ENCODE results near the gene SUSD5.

SUSD5 gene

DNA sequence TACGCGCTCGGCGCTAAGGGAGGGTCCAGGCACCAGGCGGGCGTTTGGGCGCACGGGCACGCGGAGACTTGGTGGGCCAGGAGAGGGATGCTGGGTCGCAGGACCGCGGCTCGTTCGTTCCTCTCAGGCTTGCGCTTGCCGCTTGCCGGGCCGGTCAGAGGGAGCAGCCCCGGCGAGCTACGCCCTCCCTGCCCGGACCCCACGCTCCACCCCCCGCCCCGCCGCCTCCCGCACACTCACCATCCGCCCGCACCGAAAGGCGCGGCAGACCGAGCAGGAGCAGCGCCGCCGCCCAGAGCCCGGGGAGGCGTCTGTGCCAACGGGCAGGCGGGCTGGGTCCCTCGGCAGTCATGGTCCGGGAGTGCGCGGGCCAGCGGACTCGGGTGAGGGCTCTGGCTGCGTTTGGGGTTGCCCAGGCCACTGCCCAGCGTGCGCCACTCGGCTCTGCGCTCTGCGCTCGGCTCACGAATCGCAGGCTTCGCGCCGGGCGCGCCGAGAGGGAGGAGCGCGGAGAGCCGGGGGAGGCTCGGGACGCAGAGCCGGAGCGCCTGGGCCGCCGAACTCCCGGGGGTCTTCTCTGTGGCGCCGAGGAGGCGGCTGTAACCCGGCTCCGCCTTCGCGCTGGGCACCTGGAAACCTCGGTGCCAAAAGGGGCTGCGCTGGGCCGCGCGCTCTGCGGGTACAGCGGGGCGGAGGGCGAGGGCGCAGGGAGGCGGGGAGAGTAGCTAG lies at the start of gene SUSD5:
Gene SUSD5, minus strand, starts transcription at position 365 of the 729 bp plus-strand sequence. Its CDS starts 13 bp downstream, at position 352.
- ATAC-seq: no peak
- H3K36me3 Mint-ChIP-seq: no peaks in the 10 kb centered on the region
- peaks cover 49% of the 10 kb centered on the region for H3K27me3 Mint-ChIP-seq
- H3K9me3 Mint-ChIP-seq: no peaks in the 10 kb centered on the region
- no peak within 1 kb of the TSS for H3K27ac Mint-ChIP-seq
- H3K4me1 Mint-ChIP-seq: peaks cover 16% of the 10 kb centered on the region
- H3K4me3 Mint-ChIP-seq: peak within 1 kb of the TSS; percentile 56

DNA sequence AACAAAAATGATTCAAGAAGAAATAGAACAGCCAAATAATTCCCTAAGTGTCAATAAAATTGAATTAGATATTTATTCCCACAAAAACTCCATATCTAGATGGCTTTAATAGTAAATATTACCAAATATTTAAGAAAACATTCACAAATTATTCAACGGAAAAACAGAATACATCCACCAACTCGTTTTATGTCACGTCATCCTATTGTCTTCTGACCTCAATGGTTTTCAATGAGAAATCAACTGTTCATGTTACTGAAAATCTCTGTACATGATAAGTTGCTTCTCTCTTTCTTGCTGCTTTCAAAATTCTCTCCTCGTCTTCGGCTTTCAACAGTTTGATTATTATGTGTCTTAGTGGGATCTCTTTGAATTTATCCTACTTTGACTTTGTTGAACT lies 41.5 kb upstream of the SUSD5 start:
- H3K4me3 Mint-ChIP-seq: no peak overlapping the region
- peaks cover 12% of the 10 kb centered on the region for H3K27me3 Mint-ChIP-seq
- no peak for ATAC-seq
- no peak overlapping the region for H3K27ac Mint-ChIP-seq
- no peaks in the 10 kb centered on the region for H3K4me1 Mint-ChIP-seq
- peaks cover 6% of the 10 kb centered on the region for H3K36me3 Mint-ChIP-seq
- H3K9me3 Mint-ChIP-seq: peaks cover 6% of the 10 kb centered on the region

DNA sequence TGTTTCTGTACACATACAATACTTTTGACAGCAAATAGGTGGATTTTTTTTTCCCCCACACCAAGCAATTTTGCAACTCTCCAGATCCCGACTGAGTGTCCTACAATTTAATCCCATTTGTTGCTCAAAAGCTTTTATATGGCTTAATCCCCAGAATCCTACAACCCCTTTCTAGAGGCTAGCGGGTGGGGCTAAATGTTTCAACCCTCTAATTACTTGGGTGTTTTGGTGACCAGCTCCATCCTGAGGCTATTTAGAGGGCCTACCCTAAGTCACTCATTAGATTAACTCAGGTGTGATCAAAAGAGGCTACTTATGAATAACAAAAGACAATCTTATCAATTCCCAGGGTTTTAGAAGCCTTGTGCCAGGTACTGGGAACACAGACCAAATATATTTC lies 37.6 kb upstream of the SUSD5 start:
- H3K27ac Mint-ChIP-seq: no peak overlapping the region
- H3K4me1 Mint-ChIP-seq: no peaks in the 10 kb centered on the region
- no peaks in the 10 kb centered on the region for H3K9me3 Mint-ChIP-seq
- H3K27me3 Mint-ChIP-seq: peaks cover 18% of the 10 kb centered on the region
- ATAC-seq: no peak
- H3K36me3 Mint-ChIP-seq: no peaks in the 10 kb centered on the region
- no peak overlapping the region for H3K4me3 Mint-ChIP-seq

DNA sequence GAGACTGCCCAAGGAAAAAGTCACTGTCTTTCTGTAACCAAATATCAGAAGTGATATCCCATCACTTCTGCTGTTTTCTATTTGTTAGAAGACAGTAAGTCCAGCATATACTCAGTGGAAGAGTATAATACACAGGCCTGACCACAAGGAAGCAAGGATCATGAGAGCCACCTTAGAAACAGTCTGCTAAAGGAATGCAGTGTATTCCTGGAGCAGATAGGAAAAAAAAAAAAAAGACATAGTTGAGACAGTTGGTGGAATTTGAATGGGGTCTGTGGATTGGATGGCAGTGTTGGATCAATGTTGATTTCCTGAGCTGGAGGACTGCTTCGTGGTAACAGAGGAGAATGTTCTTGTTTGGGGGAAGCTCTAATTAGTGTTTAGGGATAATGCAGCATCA lies 32.1 kb upstream of the SUSD5 start:
- Mint-ChIP-seq H3K4me3 (no peak overlapping the region), H3K9me3 (peaks cover 4% of the 10 kb centered on the region), H3K4me1 (peaks cover 6% of the 10 kb centered on the region), H3K36me3 (no peaks in the 10 kb centered on the region), H3K27me3 (peaks cover 57% of the 10 kb centered on the region), H3K27ac (no peak overlapping the region)
- no peak for ATAC-seq

DNA sequence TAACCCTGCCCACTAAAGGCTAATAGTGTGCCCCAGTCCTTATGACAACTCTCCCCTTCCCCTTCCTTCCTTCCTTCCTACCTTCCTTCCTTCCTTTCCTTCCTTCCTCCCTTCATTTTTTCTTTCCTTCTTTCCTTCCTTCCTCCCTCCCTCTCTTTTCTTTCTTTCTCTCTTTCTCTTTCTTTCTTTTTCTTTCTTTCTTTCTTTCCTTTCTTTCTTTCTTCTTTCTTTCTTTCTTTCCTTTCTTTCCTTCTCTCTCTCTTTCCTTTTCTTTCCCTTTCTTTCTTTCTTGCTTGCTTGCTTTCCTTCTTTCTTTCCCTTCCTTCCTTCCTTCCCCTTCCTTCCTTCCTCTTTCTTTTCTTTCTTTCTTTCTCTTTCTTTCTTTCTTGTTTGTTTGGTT lies 28.2 kb upstream of the SUSD5 start:
- H3K4me1 Mint-ChIP-seq: peaks cover 6% of the 10 kb centered on the region
- peaks cover 4% of the 10 kb centered on the region for H3K9me3 Mint-ChIP-seq
- no peak overlapping the region for H3K27ac Mint-ChIP-seq
- H3K36me3 Mint-ChIP-seq: no peaks in the 10 kb centered on the region
- ATAC-seq: no peak
- no peak overlapping the region for H3K4me3 Mint-ChIP-seq
- peaks cover 42% of the 10 kb centered on the region for H3K27me3 Mint-ChIP-seq

DNA sequence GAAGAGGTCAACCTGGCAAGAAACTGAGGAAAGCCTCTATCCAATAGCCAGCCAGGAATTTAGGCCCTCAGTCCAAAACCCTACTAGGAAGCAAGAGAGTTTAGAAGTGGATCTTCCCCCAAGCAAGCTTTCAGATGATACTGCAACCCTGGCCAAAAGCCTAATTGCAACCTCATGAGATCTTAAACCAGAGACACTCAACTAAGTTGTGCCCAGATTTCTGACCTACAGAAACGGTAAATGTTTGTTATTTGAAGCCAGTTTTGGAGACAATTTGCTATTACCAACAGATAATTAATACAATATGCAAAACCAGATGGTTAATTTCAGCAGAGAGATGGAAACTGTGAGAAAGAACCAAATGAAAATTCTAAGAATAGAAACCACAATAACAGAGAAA lies 21.7 kb upstream of the SUSD5 start:
- no peak for ATAC-seq
- H3K36me3 Mint-ChIP-seq: no peaks in the 10 kb centered on the region
- no peak overlapping the region for H3K4me3 Mint-ChIP-seq
- H3K27ac Mint-ChIP-seq: no peak overlapping the region
- peaks cover 45% of the 10 kb centered on the region for H3K27me3 Mint-ChIP-seq
- H3K4me1 Mint-ChIP-seq: no peaks in the 10 kb centered on the region
- peaks cover 6% of the 10 kb centered on the region for H3K9me3 Mint-ChIP-seq

DNA sequence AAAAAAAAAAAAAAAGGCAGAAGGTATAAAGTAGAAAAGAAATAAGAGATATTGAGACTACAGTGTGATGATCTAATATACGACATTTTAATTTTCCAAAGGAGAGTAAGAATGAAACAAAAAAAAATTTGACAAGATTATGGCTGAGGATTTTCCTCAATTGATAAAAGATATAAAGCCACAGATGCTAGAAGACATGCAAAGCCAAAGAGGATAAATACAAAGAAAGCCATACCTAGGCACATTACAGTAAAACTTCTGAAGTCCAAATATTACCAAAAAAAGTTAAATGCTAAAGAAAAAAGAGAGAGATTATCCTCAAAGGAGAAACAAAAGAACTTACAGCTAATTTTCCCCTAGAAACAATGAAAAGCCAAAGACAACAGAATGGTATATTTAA lies 20.3 kb upstream of the SUSD5 start:
- peaks cover 46% of the 10 kb centered on the region for H3K27me3 Mint-ChIP-seq
- ATAC-seq: no peak
- H3K9me3 Mint-ChIP-seq: peaks cover 6% of the 10 kb centered on the region
- no peak overlapping the region for H3K4me3 Mint-ChIP-seq
- H3K4me1 Mint-ChIP-seq: no peaks in the 10 kb centered on the region
- no peak overlapping the region for H3K27ac Mint-ChIP-seq
- no peaks in the 10 kb centered on the region for H3K36me3 Mint-ChIP-seq

DNA sequence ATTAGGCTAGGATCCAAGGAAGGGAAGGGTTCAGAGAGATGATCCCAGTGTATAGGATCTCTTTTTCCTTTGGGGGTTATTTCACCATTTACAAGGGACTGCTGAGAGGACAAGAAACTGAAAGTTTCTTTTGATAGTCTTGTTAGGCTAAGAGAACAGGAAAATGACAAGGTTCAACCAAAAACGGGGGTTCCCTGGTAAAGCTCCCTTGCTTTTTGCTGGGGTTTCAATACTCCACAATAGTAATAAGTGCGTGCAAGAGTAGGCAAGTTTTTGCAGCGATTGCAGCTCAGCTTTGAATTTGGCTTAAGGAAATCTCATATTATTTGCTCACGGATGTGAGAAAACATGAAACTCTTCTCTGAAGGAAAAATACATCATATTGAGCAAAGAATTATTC lies 18.8 kb upstream of the SUSD5 start:
- no peak overlapping the region for H3K27ac Mint-ChIP-seq
- no peaks in the 10 kb centered on the region for H3K36me3 Mint-ChIP-seq
- no peak overlapping the region for H3K4me3 Mint-ChIP-seq
- no peaks in the 10 kb centered on the region for H3K4me1 Mint-ChIP-seq
- ATAC-seq: no peak
- peaks cover 46% of the 10 kb centered on the region for H3K27me3 Mint-ChIP-seq
- H3K9me3 Mint-ChIP-seq: peaks cover 6% of the 10 kb centered on the region

DNA sequence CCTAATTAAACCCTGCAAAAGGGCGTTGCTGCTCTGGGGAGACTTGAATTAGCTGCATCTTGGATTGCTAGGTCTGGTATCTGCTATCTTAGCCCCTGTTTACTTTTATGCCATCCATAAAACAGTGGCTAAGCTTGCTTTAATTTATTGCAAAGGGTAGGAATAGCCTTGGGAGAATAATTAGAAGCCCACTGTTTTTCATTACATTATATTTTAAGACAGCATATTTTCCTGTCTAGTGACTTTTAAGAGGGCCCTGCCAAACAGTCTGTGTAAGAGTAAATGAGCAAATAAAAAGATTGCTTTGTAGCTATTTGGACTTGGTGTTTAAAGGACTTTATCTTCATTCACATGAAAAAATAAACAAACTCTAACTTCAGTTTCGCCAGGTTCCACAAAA lies 17.4 kb upstream of the SUSD5 start:
- Mint-ChIP-seq H3K27me3 (peaks cover 39% of the 10 kb centered on the region), H3K9me3 (peaks cover 6% of the 10 kb centered on the region), H3K36me3 (no peaks in the 10 kb centered on the region)

DNA sequence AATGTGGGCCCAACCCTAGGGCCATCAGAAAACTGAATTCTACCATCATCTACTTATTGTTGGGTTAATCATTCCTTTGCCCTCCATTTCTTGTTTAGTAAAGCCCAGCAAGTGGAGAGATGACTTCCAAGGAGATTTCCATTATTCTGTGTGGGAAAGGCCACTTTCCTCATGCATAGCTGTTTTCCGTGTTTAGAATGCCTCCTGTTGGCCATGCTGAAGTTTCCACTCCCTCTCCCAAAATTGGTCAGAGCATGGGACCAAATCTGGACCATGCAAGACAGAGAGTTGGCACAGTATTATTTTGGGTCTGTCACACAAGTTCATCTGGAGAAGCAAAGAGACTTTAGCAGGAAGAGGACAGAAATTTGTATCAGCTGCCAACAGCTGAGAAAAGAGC lies 15.3 kb upstream of the SUSD5 start:
- Mint-ChIP-seq H3K4me1 (no peaks in the 10 kb centered on the region), H3K9me3 (peaks cover 3% of the 10 kb centered on the region), H3K27ac (no peak overlapping the region), H3K36me3 (no peaks in the 10 kb centered on the region), H3K4me3 (no peak overlapping the region), H3K27me3 (peaks cover 39% of the 10 kb centered on the region)
- no peak for ATAC-seq

More for the DNA sequence above, 17.4 kb upstream of the SUSD5 start:
- ATAC-seq: no peak
- no peaks in the 10 kb centered on the region for H3K4me1 Mint-ChIP-seq
- H3K4me3 Mint-ChIP-seq: no peak overlapping the region
- H3K27ac Mint-ChIP-seq: no peak overlapping the region

DNA sequence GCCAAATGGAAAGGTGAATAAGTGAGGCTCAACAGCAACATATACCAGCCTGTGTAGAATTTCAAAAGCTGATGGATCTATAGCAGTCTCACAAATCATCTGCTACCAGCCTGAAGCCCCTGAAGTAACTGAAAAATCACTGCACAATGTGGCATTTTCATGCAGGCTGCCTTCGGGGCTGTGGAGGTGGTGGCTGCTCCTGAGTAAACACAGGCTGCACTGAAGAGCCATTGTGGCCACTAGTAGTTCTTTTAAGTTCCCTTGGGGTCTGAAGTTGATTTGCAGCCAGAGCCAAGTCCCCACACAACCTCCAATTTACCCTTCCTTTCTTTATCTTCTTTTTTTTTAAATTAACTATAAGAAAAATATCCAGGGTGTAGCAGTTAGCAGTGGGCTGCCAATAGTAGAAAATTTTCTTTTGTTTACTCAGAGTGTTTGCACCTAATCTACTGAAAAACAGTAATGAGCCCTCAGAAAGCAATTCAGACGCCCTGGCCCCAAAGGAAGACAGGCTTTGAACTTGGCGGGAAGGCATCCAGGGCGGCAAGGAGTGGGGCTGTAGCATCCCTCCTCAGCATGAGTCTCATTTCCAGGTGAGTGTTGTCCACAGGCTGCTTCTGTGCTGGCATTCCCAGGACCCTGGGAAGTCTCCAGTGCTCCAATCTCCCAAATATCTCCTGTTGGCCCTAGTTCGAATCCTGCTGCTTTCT lies 13.3 kb upstream of the SUSD5 start:
- Mint-ChIP-seq H3K27me3 (peaks cover 36% of the 10 kb centered on the region), H3K4me1 (no peaks in the 10 kb centered on the region), H3K36me3 (no peaks in the 10 kb centered on the region), H3K4me3 (no peak overlapping the region), H3K27ac (no peak overlapping the region), H3K9me3 (no peaks in the 10 kb centered on the region)
- ATAC-seq: no peak

DNA sequence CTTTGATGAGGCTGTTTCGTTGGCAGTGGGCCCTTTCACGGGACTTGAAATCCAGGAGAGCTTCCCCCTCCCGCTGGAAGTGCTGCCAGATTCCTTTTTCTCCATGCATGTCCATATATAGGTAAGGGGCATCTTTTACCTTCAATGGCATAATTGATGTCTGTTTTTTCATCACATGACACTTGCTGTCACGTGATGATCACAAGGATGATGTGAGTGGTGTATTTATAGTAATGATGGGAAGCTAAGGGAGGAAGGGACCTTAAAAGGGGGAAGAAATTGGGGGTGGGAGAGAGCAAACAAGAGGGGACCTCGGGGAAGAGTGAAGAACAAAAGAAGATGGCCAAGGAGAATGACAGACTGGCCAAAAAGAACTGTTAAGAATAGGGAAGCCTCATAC lies 11.3 kb upstream of the SUSD5 start:
- Mint-ChIP-seq H3K36me3 (no peaks in the 10 kb centered on the region), H3K27me3 (peaks cover 21% of the 10 kb centered on the region)

DNA sequence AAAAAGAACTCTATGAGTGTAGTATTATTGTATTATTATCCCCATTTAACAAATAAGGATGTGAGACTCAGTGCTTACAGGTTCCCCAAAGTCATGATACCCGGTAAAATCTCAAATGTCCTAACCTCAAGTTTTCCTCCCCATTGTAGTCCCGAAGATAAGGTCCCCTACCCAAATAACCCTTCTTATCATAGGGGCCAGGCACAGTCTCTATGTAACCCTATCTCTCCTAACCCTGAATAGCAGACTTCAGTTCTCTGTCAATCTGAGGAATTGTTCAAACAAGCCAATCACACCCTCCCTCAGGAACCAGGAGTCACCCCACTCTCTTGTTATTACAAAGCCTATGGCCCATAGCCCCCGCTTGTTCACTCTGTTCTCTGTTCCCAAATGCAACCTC lies 10.5 kb upstream of the SUSD5 start:
- Mint-ChIP-seq H3K4me3 (no peak overlapping the region), H3K36me3 (no peaks in the 10 kb centered on the region), H3K4me1 (no peaks in the 10 kb centered on the region), H3K27me3 (peaks cover 21% of the 10 kb centered on the region), H3K9me3 (no peaks in the 10 kb centered on the region), H3K27ac (no peak overlapping the region)
- ATAC-seq: no peak

More for the DNA sequence above, 11.3 kb upstream of the SUSD5 start:
- no peak for ATAC-seq
- no peak overlapping the region for H3K27ac Mint-ChIP-seq
- no peak overlapping the region for H3K4me3 Mint-ChIP-seq
- H3K4me1 Mint-ChIP-seq: no peaks in the 10 kb centered on the region
- H3K9me3 Mint-ChIP-seq: no peaks in the 10 kb centered on the region

DNA sequence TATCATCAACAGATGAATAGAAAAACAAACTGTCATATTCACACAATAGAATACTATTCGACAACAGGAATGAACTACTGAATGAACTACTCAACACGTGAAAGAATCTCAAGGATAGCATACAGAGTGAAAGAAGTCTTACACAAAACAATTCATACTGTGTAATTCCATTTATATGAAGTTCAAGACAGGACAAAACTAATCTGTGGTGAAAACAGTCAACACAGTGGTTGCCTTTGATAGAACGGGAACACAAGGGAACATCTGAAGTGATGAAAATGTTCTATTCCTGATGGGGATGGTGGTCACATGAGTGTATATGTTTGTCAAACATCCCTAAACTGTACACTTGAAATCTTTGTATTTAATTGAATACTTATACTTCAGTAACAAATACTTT lies 2.6 kb upstream of the SUSD5 start:
- H3K36me3 Mint-ChIP-seq: no peaks in the 10 kb centered on the region
- no peak for ATAC-seq
- H3K4me3 Mint-ChIP-seq: no peak overlapping the region
- no peaks in the 10 kb centered on the region for H3K9me3 Mint-ChIP-seq
- H3K27me3 Mint-ChIP-seq: peaks cover 30% of the 10 kb centered on the region
- peaks cover 16% of the 10 kb centered on the region for H3K4me1 Mint-ChIP-seq
- H3K27ac Mint-ChIP-seq: no peak overlapping the region

DNA sequence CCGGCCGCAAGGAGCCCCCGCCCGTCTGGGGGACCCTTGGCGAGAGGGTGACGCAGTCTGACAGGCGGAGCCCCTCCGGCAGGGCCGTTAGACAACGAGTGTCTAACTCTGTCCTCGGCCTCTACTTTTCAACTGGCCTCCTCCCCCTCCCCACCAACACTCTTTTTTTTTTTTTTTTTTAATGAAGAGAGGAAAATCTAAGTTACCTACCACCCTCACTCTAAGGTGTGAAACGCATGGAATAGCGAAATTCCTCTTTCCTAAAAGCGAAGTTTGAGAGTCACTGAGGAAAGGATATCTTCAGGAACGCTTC lies 521 bp upstream of the SUSD5 start:
- Mint-ChIP-seq H3K27ac (no peak overlapping the region), H3K36me3 (no peaks in the 10 kb centered on the region), H3K9me3 (no peaks in the 10 kb centered on the region), H3K27me3 (peaks cover 46% of the 10 kb centered on the region), H3K4me3 (no peak overlapping the region), H3K4me1 (peaks cover 16% of the 10 kb centered on the region)
- no peak for ATAC-seq

DNA sequence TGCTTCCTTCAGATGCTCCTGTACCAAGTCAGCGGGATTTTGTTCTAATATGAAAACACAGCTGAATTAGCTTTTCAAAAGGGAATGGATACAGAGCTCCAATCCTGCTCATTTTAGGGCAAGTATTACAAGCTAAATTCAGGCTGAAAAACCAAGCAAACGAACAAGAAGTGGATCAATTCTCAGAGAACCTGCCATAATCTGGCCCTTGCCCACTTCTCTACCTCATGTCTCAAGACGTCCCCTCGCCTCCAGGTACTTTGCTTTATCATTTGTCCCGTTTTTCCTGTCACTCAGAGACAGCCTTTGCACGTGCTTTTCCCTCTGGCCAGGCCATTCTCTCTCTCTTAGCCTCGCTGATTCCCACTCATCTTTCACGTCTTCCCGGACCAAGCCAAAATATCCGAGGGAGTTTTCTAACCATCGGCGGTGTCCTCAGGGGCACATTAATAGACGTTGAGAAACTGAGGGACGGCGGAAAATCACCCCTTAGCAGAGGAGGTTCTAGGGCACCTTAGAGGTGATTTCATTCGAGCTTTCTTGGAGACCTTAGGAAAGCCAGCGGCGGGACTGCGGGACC lies 654 bp downstream of the SUSD5 start:
- no peak for ATAC-seq
- H3K4me3 Mint-ChIP-seq: peak overlapping the region; percentile 34
- H3K27me3 Mint-ChIP-seq: peaks cover 49% of the 10 kb centered on the region
- no peaks in the 10 kb centered on the region for H3K9me3 Mint-ChIP-seq
- H3K27ac Mint-ChIP-seq: no peak overlapping the region
- peaks cover 16% of the 10 kb centered on the region for H3K4me1 Mint-ChIP-seq
- no peaks in the 10 kb centered on the region for H3K36me3 Mint-ChIP-seq

Measured in stimulated activated memory B cell treated with anti-CD40 and anti-IgM and Interleukin-4, amounts not matched to agents 10 μg/mL and 1 μg/mL and 100 μg/mL, for 72 hours (primary cell).